Transverse colon (tissue), 1 donor: ENCODE data around the gene NDUFV2.

Experiments
- EP300 ChIP-seq: sonication (generic); formaldehyde crosslinking; IDR thresholded peaks from one replicate; pipeline ENCODE4 v1.6.1; 2017; ENCODE audit warnings: antibody characterized with exemption, low read depth
- POLR2A ChIP-seq: fragments of 450-650 bp; IDR thresholded peaks from one replicate; pipeline ENCODE4 v1.6.1; 2016; ENCODE audit warnings: antibody characterized with exemption, mild to moderate bottlenecking, moderate library complexity

- no peak for TF ChIP-seq POLR2A
- TF ChIP-seq EP300: no peak
Measured at GRCh38 chr18:9097349-9097748, 5.2 kb upstream of the NDUFV2 start.
